HG03521 (cell line): ENCODE data around the gene PTGR3.
"Not testable (repeated sequence)": the region's sequence is repeated elsewhere in the genome, so short reads cannot be mapped to it uniquely, and the experiment has no call there.

Experiments
- ATAC-seq: cut with Tn5 transposase; IDR thresholded peaks from one replicate; pipeline ENCODE4 v1.9.1; 2021; ENCODE audit warnings: mild to moderate bottlenecking, moderate library complexity; ENCODE audit not compliant: unreplicated experiment

The PTGR3 gene

DNA sequence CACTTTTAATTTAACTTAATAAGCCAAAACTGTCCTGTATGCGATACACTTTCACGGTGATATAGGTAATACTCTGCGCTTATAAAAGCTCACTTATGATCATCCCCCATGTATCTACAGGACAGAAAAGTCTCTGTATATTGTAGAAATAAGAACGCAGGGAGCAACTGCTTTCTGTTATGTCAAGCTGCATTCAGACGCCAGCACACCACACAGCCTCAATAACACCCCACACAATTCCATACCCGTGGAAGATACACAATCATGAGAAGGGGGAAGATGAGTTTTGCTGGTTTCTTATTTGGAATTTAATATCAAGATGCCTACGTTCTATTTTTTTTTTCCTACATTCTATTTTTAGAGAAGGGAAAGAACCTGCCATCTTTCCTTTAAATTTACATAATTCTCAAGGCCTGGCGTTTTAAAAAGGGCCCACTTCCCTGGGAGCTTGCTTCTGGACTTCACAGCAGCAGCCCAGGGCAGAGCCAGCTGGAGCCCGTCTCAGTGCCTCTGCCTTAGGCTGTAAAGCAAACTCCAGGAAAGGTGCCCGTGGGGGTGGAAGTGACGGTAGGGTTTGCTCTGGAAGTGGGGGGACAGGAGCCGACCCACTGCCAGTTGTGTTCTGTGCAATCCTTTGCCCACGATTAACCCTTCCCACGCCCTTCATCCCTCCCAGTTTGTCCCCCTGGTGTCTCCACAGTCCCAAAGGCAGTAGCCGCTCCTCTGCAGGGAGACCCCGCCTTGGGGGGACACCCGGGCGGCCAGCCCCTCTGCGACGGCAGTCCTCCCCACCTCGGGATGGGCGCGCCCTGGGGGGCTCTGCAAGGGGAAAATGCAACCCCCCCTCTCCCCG lies 5.3 kb downstream of the PTGR3 start:
- no peak for ATAC-seq

DNA sequence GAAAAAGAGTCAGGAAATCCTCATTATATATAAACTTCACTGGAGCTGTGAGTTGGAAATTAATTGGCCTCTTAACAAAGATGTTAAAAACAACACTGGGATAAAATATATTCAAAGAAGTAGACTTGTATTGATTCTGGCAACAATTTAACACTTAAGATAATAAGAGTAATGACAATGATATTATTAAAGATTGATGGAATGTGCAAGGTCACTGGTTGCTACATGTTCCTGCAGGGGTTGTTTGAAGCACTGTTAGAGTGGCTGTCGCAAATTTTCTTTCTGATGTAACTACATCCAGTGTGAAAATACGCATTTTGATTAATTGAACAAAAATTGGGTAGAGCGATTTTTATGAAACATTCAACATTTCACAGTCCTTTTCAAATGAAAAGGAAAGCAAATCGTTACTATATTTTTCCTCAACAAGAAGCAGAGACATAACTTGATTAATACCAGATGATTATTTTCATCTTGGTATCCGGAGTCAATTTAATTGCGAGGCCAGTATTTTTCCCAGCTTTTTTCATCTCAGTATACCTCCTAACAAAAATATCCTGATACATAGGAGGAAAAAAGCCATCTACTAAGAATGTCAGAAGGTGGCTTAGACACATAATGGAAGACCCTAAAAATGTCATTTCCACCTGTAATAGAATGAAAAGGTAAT lies 6.1 kb downstream of the PTGR3 start:
- ATAC-seq: no peak

DNA sequence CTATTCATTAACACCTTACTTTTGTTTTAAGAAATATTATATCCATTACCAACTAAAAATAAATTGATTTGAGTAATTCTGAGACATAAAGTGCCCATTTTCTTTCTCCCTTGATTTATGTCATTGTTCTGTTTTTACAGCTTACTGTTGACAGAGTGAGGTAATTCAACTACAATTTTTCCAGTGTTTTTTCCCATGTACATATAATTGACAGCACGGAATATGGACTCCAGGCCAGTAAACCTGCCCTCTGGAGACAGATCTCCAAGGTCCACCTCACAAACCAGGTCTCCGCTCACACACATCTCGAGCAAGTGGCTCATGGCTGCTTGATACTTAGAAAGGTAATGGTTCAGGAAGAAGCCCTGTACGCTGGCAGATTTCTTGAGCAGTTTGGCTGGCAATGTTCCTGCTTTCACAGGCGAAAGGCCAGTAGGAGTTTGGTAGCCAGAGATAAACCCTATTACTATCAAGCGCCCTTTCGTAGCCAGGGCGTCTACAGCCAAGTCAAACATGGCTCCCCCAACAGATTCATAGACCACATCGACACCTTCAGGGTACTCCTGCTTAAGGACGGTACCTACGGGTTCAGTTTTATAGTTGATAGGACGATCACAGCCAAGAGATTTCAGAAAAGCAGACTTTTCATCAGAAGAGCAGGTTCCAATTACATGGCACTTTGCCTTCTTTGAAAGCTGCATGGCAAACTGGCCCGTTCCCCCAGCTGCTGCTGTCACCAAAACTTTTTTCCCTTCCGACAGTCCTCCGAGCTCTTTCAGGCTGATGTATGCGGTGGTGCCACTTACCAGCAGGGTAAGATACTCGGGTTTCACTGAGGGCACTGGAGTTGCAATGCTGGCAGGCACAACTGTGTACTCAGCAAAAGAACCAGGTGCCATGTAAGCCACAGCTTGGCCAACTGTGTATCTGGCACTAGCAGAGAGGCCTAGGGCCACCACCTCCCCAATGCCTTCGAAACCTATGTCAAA lies 7.4 kb downstream of the PTGR3 start:
- ATAC-seq: no peak

DNA sequence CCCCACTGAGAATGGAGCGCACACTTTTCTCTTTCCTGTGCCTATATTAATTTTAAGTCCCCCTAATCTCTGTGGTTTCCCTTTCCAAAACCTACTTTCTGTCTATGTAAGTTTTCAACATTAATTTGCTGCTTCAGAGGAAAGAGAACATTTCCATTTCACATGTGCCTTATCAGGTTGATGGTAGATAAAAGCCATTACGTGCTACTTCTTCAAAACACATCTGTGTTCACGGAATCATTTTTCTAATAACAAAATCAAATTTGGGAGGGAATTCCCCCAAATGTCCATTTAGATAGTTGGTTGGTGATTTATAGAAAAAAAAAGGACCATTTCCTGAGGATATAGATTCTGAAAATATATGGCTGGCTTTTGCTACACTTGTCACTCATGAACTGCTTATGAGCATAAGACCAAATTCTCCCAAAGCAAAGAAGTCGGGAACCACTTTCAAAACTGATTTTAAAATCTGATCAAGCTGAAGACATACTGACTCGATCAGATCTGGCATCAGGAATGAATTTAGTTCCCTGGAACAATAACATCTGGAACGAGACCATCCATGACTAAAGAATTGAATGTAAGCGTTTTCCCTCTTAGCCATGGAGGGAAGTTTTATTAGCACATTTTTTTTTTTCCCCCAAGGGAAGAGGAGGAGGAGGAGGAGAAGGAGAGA lies 8.2 kb downstream of the PTGR3 start:
- ATAC-seq: no peak

DNA sequence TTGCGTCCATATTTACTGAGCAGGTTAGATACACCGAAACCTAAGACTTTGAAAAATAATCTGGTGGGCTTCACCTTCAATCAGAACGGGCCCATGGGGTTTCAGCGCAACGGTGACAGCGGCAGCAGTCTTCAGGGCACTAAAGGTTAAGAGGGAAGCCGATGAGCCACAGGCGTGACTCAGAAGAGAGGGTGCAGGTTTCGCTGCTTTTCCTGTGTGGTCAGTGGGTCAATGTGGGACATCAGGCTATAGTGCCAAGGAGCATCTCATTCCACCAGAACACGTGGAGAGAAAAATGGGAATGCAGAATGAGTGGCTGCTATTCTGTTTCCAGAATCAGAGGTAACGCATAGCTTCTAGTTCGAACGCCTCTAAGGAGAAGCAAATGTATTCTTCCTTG lies 8.9 kb downstream of the PTGR3 start:
- ATAC-seq: no peak

DNA sequence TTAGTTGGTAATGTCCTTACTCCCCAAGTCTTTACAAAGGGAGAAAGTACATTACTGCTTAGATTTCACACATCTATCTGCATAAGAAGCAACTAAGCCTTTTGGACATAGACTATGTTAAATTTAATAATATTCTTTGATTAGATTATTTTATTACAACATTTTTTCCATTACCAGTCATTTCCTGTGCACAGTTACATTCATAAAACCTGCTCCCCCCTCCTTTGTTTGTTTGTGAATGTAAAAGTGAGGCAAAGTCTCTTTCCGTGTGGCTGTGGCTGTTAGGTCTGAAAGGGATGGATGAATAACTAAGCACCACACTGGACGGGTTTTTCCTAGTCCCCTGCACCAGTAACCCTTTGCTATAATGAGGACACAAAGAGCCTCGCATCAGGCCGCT lies 9.6 kb downstream of the PTGR3 start:
- no peak for ATAC-seq

DNA sequence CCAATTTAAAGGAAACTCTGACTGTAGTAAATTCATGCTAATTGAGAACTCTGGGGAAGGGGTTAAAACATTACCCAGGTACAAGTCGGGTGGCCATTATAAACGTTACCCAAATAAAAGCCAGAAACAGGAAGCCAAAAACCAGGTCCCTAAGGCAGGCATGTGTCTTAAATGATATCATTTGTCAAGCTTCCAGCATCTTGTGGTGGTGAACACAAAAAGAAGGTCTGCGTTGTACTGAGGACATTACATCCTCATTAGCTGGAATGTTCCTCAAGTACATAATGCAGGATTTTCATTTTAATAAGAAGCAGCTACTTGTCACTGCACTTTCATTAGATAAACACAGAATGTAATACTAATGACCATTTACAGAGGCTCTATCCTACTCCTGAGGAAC lies 10.9 kb downstream of the PTGR3 start:
- ATAC-seq: no peak

DNA sequence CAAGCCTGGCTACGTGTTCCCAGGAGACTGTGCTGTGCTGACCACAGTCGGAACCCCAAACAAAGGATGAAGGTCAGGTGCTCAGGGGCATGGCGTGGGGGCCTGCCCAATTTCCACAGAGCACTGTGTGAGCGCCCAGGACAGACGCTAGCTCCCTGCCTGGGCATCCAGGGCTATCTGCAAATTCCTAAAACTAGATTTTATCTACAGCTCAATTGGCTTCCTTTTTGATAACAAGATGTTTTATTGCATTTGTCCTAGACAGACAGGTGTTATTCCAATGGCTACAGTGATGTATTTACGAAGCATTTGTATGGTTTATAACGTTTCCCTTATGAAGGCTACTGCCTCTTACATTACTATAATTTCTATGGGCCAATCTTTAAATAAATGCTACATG lies 16.0 kb downstream of the PTGR3 start:
- no peak for ATAC-seq

DNA sequence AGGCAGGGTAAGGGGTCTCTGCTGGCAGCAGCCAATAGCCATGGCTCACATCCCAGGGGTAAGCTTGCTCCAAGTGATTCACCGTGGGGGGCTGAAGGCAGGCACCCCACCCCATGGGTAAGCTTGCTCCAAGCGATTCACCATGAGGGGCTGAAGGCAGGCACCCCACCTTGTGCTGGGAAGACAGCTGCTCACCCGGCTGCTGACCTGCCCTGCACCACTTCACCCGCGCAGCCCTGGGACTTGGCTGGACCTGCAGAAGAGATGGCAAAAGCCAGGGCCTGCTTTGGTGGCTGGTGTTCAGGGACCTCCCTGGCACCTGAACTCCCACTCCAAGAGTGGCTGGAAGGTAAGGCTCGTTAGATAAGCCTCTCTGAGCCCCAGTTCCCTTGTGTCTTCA lies 19.2 kb downstream of the PTGR3 start:
- ATAC-seq: no peak

DNA sequence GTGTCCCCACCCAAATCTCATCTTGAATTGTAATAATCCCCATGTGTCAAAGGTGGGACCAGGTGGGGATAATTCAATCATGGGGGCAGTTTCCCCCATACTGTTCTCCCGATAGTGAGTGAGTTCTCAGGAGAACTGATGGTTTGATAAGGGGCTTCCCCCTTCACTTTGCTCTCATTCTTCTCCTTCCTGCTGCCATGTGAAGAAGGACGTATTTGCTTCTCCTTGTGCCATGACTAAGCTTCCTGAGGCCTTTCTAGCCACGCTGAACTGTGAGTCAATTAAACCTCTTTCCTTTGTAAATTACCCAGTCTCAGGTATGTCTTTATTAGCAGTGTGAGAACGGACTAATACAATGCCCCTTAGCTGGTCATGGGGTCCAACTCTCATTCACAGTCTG lies 21.2 kb downstream of the PTGR3 start:
- ATAC-seq: not testable (repeated sequence)

DNA sequence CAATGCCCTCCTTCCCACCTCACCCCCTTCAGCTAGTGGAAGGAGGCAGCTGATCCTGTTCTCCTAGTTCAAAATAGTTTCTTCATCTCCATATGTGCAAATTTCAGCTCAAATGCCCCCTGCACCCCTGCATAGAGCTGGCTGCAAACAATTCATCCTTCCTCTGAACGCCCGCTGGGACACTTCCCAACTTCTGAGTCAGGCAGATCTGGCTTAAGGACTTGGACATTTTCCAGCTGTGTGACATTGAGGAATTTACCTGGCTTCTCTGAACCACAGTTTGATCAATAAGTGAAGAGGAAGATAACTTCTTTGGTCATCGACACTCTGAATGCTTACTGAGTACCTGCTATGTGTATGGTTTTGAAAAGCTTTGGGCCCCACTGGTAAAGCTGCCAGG lies 23.5 kb downstream of the PTGR3 start:
- no peak for ATAC-seq

DNA sequence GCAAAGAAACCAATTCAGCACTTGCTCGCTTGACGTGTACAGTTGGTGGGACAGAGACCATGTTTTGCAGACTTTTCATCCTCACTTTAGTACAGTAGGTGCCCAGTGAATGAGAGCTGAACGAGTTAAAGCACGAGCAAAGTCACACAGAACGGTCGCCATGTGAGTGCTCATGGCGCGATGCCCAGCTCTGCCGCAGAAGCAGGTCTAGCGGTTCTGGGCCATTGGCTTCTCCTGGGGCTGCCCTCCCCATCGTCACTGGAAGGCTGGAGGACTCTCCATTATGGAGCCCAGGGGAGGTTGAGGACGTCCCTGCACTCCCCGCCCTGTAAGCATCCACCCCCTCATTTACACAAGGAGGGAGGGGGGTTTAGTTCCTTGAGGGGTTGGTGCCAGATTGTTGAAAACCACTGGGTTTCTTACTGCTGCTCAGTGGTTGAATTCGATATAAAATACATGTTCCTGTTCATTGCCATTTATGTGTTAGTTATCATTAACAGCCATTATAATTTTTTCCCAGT lies 24.9 kb downstream of the PTGR3 start:
- ATAC-seq: no peak

DNA sequence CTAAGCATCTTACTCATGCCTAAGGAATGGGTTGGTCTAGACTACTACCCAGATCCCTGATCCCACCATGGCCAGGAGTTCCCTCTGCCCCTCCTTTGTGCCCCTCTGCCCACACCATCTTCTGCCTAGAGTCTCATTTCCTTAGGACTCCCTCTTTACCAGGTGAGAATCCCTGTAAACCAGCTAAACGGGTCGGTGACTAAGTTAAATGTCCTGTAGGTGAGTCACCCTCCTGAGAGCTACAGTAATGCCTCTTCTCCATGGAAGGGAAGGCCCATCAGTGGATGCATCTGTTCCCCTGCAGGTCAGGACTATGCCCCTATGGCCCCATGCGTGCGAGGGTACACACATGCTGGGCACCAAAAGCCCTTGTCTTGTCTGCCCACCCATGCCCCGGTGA lies 25.4 kb downstream of the PTGR3 start:
- no peak for ATAC-seq

DNA sequence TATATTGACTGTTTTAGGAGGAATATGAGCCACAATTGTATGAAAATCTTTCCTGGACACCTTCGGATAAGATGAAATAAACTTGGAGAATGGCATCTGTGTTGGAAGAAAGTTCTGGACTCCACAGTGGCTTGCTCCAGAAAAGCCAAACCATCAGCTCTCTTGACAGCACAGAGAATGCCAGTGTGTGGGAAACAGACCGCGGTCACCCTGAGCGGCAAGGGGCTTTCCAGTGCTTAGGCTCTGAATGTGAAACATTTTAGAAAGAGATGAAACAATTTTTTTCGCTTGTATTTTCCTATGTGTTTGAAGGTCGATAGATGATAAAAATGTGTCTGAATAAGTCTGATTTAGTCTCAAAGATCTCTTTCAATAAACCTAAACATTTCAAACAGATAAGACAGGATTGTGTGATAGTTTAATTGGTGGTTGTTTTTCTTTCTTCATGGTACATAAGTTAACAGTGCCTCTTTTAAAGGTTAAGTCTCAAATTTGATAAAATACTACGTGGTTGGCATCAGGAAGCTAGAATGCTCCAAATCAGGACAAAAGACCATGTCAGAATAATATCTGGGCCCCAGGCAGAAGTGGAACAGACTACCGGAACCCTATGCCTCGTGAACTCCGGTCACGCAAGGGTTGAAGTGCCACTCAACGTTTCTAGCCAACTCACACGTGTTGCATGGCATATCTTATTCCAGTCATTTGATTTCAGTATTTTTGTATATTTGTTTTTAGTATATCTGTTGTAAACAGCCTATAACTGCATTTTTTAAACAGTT lies 28.9 kb downstream of the PTGR3 start:
- no peak for ATAC-seq

DNA sequence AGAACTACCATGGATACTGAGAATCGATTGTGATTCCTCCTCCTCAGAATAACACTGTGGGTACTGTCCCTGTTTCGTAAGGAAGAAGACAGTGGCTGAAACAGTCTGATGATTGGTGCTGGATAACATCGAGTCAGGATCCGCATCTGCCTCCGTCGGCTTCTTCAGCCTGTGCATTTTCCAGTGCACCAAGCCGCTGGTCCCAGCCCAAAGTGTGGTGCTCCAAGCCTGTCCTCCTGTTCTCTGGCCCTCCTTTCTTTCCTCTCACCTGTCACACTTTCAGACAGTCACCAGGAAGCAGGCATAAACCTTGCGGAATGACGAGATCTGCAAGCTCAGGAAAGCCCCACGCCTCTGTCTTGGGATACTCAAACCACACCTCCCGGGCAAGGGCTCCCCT lies 30.6 kb downstream of the PTGR3 start:
- no peak for ATAC-seq

DNA sequence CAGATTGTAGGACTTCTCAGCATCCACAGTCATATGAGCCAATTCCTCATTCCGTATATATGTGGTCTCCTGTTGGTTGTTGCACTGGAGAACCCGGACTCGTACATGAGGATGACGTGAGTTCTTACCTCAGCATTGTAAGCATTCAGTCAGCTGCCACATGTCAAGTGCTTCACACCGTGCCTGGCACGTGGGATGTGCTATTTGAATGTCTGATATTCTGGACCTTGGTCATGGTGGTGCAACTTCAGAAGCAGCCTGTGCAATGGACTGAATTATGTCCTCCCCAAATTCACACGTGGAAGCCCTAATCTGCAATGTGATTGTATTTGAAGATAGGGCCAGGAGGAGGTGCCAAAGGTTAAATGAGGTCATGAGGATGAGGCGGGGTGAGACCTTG lies 32.1 kb downstream of the PTGR3 start:
- ATAC-seq: no peak

DNA sequence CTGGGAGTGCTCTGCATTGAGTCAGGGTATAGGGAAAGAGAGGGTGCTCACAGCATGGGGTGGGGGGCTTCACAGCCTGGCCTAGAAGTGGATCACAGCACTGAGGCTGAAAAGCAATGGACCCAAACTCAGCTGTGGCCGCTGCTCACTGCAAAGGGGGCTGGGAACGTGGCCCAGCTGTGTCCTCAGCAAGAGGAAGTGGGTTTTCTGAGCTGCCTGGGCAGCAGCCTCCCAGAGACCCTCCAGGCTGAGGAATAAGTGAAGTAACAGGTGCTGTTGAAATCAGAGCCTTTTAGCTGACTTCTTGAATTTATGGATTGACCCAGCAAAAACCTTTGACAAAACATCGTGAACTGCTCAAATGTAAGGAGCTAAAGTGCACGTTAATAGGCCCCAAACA lies 35.2 kb downstream of the PTGR3 start:
- ATAC-seq: no peak

DNA sequence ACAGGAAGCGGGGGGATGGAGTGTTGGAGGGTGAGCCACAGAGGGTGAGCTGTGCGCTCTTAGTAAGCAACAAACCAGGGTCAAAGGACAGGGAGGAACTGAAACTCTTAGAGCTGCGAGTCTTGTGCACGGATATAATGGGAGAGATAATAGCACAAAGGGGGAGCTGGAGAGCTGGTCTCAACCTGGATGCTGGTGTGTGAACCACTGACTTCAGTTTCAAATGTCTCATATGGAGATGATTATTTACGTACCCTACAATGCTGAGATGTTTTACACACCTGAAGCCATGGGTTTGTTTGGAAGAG lies 35.9 kb downstream of the PTGR3 start:
- peak; percentile 95 for ATAC-seq

DNA sequence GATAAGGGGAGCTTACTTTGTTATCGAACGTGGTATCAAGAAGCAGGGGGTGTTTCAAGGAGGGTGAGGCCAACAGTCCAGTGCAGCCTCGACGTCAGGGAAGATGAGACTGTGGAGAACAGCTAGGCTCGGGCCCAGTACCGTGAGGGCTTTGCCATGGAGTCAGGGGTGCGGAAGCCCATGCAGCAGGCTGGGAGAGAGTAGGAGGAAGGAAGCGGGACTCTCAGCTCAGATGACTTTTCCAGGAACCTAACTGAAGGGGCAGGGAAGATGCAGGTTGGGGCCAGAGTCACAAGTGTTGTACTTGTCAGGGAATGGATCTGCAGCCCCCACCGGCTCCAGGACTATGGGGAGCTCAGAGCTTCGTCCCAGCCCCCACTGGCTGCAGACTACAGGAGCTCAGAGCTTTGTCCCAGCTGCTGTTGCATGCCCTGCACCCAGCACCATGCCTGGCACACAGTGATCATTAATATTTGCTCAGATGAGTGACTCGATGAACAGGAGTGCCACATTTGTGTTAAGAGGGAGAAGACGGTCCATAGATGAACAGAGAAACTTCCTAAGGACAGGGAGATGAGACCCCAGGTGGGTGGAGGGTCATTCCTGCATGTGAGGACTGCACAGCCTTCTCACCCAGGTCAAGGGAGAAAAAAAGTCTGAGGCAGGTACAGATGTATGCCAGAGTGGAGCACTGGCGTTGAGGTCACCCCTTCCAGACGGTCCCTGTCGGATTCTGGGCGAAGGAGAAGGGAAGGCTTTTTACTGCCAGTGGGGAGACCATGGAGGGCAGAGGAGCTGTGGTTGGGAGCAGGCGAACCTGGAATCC lies 36.4 kb downstream of the PTGR3 start:
- ATAC-seq: peak; percentile 12
